ENCODE measurements around the gene RABGAP1L.

Gene RABGAP1L

GRCh38 chr1:174269989-174270651 lies 110.8 kb downstream of the RABGAP1L start:
- no peaks in the 10 kb centered on the region for H3K36me3 ChIP-seq
- H3K9me3 ChIP-seq = no peaks in the 10 kb centered on the region
- DNase-seq = no peak
- H3K4me1 ChIP-seq = no peaks in the 10 kb centered on the region
- H3K27me3 ChIP-seq = no peaks in the 10 kb centered on the region
- TF ChIP-seq CTCF (IDR thresholded peaks at IDR 0.05; ENCODE audit: low read depth, low read length) = no peak
- no peak overlapping the region for H3K4me3 ChIP-seq (ENCODE audit: low read depth, low read length)

- no peaks in the 10 kb centered on the region for H3K36me3 ChIP-seq
- DNase-seq = no peak
- H3K4me1 ChIP-seq = no peaks in the 10 kb centered on the region
- H3K9me3 ChIP-seq = no peaks in the 10 kb centered on the region
- H3K27me3 ChIP-seq = no peaks in the 10 kb centered on the region
- TF ChIP-seq CTCF (IDR thresholded peaks at IDR 0.05; ENCODE audit: low read depth, low read length) = no peak
- no peak overlapping the region for H3K4me3 ChIP-seq (ENCODE audit: low read depth, low read length)
Observed at GRCh38 chr1:174273190-174273589, 113.9 kb downstream of the RABGAP1L start.

- Histone ChIP-seq H3K4me1 (no peaks in the 10 kb centered on the region), H3K4me3 (ENCODE audit: low read depth, low read length) (no peak overlapping the region), H3K27me3 (no peaks in the 10 kb centered on the region), H3K36me3 (no peaks in the 10 kb centered on the region), H3K9me3 (no peaks in the 10 kb centered on the region)
- no peak for DNase-seq
- TF ChIP-seq CTCF (IDR thresholded peaks at IDR 0.05; ENCODE audit: low read depth, low read length) = no peak
Observed at GRCh38 chr1:174273776-174274175, 114.5 kb downstream of the RABGAP1L start.

- TF ChIP-seq CTCF (IDR thresholded peaks at IDR 0.05; ENCODE audit: low read depth, low read length) = no peak
- H3K27me3 ChIP-seq = no peaks in the 10 kb centered on the region
- no peaks in the 10 kb centered on the region for H3K4me1 ChIP-seq
- DNase-seq = no peak
- no peak overlapping the region for H3K4me3 ChIP-seq (ENCODE audit: low read depth, low read length)
- H3K9me3 ChIP-seq = no peaks in the 10 kb centered on the region
- no peaks in the 10 kb centered on the region for H3K36me3 ChIP-seq
Observed at GRCh38 chr1:174274452-174274851, 115.1 kb downstream of the RABGAP1L start.

GRCh38 chr1:174274884-174275283 lies 115.6 kb downstream of the RABGAP1L start:
- Histone ChIP-seq H3K36me3 (no peaks in the 10 kb centered on the region), H3K4me3 (ENCODE audit: low read depth, low read length) (no peak overlapping the region), H3K27me3 (no peaks in the 10 kb centered on the region), H3K9me3 (no peaks in the 10 kb centered on the region), H3K4me1 (no peaks in the 10 kb centered on the region)
- DNase-seq = no peak
- no peak for TF ChIP-seq CTCF (IDR thresholded peaks at IDR 0.05; ENCODE audit: low read depth, low read length)

GRCh38 chr1:174276087-174276486 lies 116.8 kb downstream of the RABGAP1L start:
- H3K4me3 ChIP-seq (ENCODE audit: low read depth, low read length) = no peak overlapping the region
- TF ChIP-seq CTCF (IDR thresholded peaks at IDR 0.05; ENCODE audit: low read depth, low read length) = no peak
- no peak for DNase-seq
- no peaks in the 10 kb centered on the region for H3K4me1 ChIP-seq
- no peaks in the 10 kb centered on the region for H3K36me3 ChIP-seq
- no peaks in the 10 kb centered on the region for H3K27me3 ChIP-seq
- no peaks in the 10 kb centered on the region for H3K9me3 ChIP-seq

Data from BE2C (cell line).